Omental fat pad (tissue), 4 donors: Measurements from ENCODE around the gene CDK14. TPM values are rescaled to one million over a fixed set of nuclear protein-coding genes. Genes with fewer than 3 reads are reported as not detected.
"Not testable (repeated sequence)": the region's sequence is repeated elsewhere in the genome, so short reads cannot be mapped to it uniquely, and the experiment has no call there.

Experiments used
- ATAC-seq: fragments of 150-250 bp; one replicate; pipeline ENCODE4 v1.9.1; 2016; ENCODE audit warnings: mild to moderate bottlenecking, moderate library complexity; ENCODE audit not compliant: low FRiP score
- DNase-seq: peaks from one replicate; pipeline ENCODE4 v3.0.0-alpha.2; 2019; ENCODE audit warnings: low spot score
- total RNA-seq, 4 donors: library from RNA; depleted of rRNA; stranded (reverse); fragments of >200 nt; gene quantifications; one replicate each; pipeline ENCODE4 v1.1.0, GENCODE V29; 2016
- TF ChIP-seq, protein P1 (sequence below), 3 donors: fragments of 450-650 bp; IDR thresholded peaks; one replicate each; pipeline ENCODE4 v1.5.1; 2016 to 2017; ENCODE audit warnings: antibody characterized with exemption in 3 of 3, mild to moderate bottlenecking in 3 of 3, moderate library complexity in 2 of 3

The CDK14 gene
- total RNA-seq, 4 donors from 2014 or later = 25.2 to 40.3 (median 30.8) TPM

GRCh38 chr7:90625562-90625961, 29.4 kb downstream of the CDK14 start:
- TF ChIP-seq, protein P1, sequence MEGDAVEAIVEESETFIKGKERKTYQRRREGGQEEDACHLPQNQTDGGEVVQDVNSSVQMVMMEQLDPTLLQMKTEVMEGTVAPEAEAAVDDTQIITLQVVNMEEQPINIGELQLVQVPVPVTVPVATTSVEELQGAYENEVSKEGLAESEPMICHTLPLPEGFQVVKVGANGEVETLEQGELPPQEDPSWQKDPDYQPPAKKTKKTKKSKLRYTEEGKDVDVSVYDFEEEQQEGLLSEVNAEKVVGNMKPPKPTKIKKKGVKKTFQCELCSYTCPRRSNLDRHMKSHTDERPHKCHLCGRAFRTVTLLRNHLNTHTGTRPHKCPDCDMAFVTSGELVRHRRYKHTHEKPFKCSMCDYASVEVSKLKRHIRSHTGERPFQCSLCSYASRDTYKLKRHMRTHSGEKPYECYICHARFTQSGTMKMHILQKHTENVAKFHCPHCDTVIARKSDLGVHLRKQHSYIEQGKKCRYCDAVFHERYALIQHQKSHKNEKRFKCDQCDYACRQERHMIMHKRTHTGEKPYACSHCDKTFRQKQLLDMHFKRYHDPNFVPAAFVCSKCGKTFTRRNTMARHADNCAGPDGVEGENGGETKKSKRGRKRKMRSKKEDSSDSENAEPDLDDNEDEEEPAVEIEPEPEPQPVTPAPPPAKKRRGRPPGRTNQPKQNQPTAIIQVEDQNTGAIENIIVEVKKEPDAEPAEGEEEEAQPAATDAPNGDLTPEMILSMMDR (IDR thresholded peaks at IDR 0.05) = no peak
- DNase-seq (no peak), ATAC-seq (no peak)

DNA sequence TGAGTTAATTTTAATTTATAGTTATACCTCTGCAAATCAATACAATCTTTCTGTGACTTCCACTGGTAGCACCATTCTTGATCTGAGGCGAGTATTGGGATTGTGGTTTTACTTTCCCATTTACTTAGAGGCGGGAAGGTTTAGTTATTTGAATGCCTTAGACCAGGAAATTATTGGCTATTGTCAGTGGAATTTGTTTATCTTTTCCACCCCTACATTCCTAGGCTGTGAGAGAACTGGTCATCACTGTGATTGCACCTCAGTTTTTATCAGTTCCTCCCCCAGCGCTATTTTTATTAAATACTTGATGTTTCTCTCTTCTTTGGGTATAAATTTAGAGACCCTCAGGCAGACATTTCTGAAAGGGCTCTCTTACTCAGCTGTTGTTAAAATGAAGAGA, 29.9 kb downstream of the CDK14 start:
- peak; percentile 55 for ATAC-seq
- DNase-seq = no peak
- TF ChIP-seq, protein P1 (IDR thresholded peaks at IDR 0.05) = no peak

DNA sequence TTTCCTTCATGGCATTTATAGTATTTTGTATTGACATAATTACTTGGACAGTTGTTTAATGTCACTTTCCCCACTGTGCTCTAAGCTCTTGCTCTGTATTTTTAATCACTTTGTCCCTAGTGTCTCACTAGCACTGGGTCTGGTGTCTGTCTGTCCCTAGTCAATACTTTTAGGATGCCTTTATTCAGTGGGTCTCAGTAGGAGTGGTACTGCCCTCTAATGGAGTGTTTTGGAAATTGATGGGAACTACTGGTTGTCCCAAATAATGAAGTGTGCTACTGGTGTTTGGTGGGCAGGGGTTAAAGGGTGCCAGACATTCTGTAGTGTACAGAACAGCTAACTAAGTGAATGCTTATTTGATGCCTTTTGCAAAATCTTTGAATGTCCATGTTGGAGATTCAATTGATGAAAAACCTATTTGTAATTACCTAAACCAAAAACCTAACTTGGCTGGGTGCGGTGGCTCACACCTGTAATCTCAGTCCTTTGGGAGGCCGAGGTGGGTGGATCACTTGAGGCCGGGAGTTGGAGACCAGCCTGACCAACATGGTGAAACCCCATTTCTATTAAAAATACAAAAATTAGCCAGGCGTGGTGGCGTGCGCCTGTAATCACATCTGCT, 33.3 kb downstream of the CDK14 start:
- ATAC-seq (no peak), DNase-seq (no peak)
- TF ChIP-seq, protein P1 (IDR thresholded peaks at IDR 0.05) = peak in 1 of 3 donors; percentile 9

- DNase-seq (no peak), ATAC-seq (no peak)
Measured at GRCh38 chr7:90631502-90631901, 35.4 kb downstream of the CDK14 start.

GRCh38 chr7:90639683-90640082, 43.6 kb downstream of the CDK14 start:
- DNase-seq, ATAC-seq: not testable (repeated sequence)

More at GRCh38 chr7:90631502-90631901, 35.4 kb downstream of the CDK14 start:
- TF ChIP-seq, protein P1 (IDR thresholded peaks at IDR 0.05) = no peak

GRCh38 chr7:90642978-90643377, 46.9 kb downstream of the CDK14 start:
- ATAC-seq (no peak), DNase-seq (no peak)
- TF ChIP-seq, protein P1 (IDR thresholded peaks at IDR 0.05) = no peak

DNA sequence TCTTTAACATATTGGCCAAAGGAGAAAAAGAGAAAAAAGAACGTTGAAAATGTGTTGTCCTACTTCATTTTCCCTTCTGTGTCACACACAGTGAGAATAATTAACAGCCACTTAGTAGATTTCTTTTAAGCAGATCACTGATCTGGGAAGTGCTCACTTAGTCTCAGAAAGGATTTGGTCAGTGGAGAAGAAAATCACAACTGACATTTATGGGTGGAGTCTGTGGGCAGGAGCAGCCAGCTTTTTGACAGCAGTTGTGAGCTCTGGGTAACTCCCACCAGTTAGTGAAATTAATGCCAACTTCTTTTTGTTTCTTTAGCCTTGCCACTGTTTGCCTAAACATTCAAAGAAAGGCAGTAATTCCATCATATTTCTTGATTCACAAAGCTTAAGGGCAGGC, 49.7 kb downstream of the CDK14 start:
- DNase-seq = no peak
- ATAC-seq = no peak
- TF ChIP-seq, protein P1 (IDR thresholded peaks at IDR 0.05) = no peak
